ENCODE measurements around the gene PLA2G2F. TPM values are rescaled to one million over a fixed set of nuclear protein-coding genes. Genes with fewer than 3 reads are reported as not detected.

The PLA2G2F gene
- total RNA-seq, 6 experiments from 2014 or later: not detected

GRCh38 chr1:20199403-20199802 lies 60.3 kb downstream of the PLA2G2F start:
- TF ChIP-seq, protein P1, sequence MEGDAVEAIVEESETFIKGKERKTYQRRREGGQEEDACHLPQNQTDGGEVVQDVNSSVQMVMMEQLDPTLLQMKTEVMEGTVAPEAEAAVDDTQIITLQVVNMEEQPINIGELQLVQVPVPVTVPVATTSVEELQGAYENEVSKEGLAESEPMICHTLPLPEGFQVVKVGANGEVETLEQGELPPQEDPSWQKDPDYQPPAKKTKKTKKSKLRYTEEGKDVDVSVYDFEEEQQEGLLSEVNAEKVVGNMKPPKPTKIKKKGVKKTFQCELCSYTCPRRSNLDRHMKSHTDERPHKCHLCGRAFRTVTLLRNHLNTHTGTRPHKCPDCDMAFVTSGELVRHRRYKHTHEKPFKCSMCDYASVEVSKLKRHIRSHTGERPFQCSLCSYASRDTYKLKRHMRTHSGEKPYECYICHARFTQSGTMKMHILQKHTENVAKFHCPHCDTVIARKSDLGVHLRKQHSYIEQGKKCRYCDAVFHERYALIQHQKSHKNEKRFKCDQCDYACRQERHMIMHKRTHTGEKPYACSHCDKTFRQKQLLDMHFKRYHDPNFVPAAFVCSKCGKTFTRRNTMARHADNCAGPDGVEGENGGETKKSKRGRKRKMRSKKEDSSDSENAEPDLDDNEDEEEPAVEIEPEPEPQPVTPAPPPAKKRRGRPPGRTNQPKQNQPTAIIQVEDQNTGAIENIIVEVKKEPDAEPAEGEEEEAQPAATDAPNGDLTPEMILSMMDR (IDR thresholded peaks at IDR 0.05): no peak
- H3K27me3 Mint-ChIP-seq (ENCODE audit: insufficient read depth): peaks cover 18% of the 10 kb centered on the region
- H3K27ac Mint-ChIP-seq: no peak overlapping the region
- H3K4me3 Mint-ChIP-seq: no peak overlapping the region
- H3K36me3 Mint-ChIP-seq (ENCODE audit: low read depth): no peaks in the 10 kb centered on the region
- H3K9me3 Mint-ChIP-seq: no peaks in the 10 kb centered on the region
- H3K4me1 Mint-ChIP-seq (ENCODE audit: low read depth): no peaks in the 10 kb centered on the region
- DNase-seq: no peak

DNA sequence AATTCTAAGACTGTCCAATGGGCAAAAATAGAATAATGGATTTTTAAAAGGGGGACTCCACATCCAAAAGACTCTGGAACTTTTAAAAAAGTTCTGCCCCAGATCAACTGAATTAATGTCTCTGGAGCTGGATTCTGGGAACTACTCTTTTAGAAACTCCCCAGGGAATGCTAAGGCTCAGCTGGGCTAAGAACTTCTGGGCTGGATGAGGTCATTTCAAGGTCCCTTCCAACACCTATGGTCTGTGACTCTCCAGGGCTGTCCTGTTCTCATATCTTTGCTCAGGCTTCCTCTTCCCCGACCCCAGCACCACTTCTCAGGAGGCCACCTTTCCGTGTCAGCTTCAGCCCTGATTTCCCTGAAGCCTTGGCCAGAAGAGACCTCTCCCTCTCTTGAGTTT lies 60.7 kb downstream of the PLA2G2F start:
- no peaks in the 10 kb centered on the region for H3K4me1 Mint-ChIP-seq (ENCODE audit: low read depth)
- H3K36me3 Mint-ChIP-seq (ENCODE audit: low read depth): no peaks in the 10 kb centered on the region
- no peaks in the 10 kb centered on the region for H3K9me3 Mint-ChIP-seq
- TF ChIP-seq, protein P1 (IDR thresholded peaks at IDR 0.05): no peak
- DNase-seq: no peak
- H3K4me3 Mint-ChIP-seq: no peak overlapping the region
- no peak overlapping the region for H3K27ac Mint-ChIP-seq
- peaks cover 20% of the 10 kb centered on the region for H3K27me3 Mint-ChIP-seq (ENCODE audit: insufficient read depth)

Other genes starting within 250 kb of the PLA2G2F start
- gene PLA2G2E, start 215.7 kb upstream of the PLA2G2F start, total RNA-seq (2021; fragmentation: NEBNext Ultra II Directional; extraction: Animal tissue kit (Norgen Biotek cat#: 25700)): not detected
- not detected for gene PLA2G2A, start 159.7 kb upstream of the PLA2G2F start, total RNA-seq (2021; fragmentation: NEBNext Ultra II Directional; extraction: Animal tissue kit (Norgen Biotek cat#: 25700))
- not detected for gene PLA2G5, start 69.1 kb upstream of the PLA2G2F start, total RNA-seq (2021; fragmentation: NEBNext Ultra II Directional; extraction: Animal tissue kit (Norgen Biotek cat#: 25700))
- not detected for gene PLA2G2D, start 19.8 kb upstream of the PLA2G2F start, total RNA-seq (2021; fragmentation: NEBNext Ultra II Directional; extraction: Animal tissue kit (Norgen Biotek cat#: 25700))
- gene UBXN10, start 46.8 kb downstream of the PLA2G2F start, total RNA-seq (2021; fragmentation: NEBNext Ultra II Directional; extraction: Animal tissue kit (Norgen Biotek cat#: 25700)): not detected
- not detected for gene PLA2G2C, start 47.2 kb downstream of the PLA2G2F start, total RNA-seq (2021; fragmentation: NEBNext Ultra II Directional; extraction: Animal tissue kit (Norgen Biotek cat#: 25700))
- not detected for gene VWA5B1, start 151.6 kb downstream of the PLA2G2F start, total RNA-seq (2021; fragmentation: NEBNext Ultra II Directional; extraction: Animal tissue kit (Norgen Biotek cat#: 25700))